Pancreas (tissue), 10 donors: ENCODE data around the gene CEBPB. TPM values are rescaled to one million over a fixed set of nuclear protein-coding genes. Genes with fewer than 3 reads are reported as not detected.

Experiments used
- ATAC-seq, 4 donors: fragments of 200-7000 bp; cut with Tn5 transposase; one replicate each; pipeline versions ENCODE4 v1.8.0 to v1.9.1; 2020; ENCODE audit warnings: mild to moderate bottlenecking in 4 of 4, moderate library complexity in 4 of 4
- DNase-seq, 6 donors: peaks; one replicate each; pipeline ENCODE4 v3.0.0-alpha.2; 2020
- FAIRE-seq: peaks from 2 replicates; lab custom pipeline; 2012; peaks lifted over from hg19 to GRCh38; lab: Jason Lieb, UNC
- H3K27ac ChIP-seq, 4 donors: fragments of 200-600 bp; sonication (generic); 1 replicate in 3 of 4; 2 replicates in 1 of 4; pipeline versions ENCODE4 v1.5.0 to v1.8.0; 2020
- H3K27me3 ChIP-seq, 4 donors: fragments of 200-600 bp; one replicate each; pipeline ENCODE4 v1.8.0; 2021
- H3K36me3 ChIP-seq, 3 donors: fragments of 200-600 bp; sonication (generic) in 1 of 3; one replicate each; pipeline versions ENCODE4 v1.5.0 to v1.8.0; 2020 to 2021
- H3K4me1 ChIP-seq, 3 donors: fragments of 200-600 bp; one replicate each; pipeline ENCODE4 v1.8.0; 2021
- H3K4me3 ChIP-seq, 4 donors: fragments of 200-600 bp; sonication (generic) in 2 of 4; one replicate each; pipeline versions ENCODE4 v1.5.0 to v1.8.0; 2020 to 2021
- H3K9me3 ChIP-seq, 4 donors: fragments of 200-600 bp; one replicate each; pipeline ENCODE4 v1.8.0; 2021
- CTCF ChIP-seq, 4 donors: fragments of 200-600 bp; sonication (generic) in 3 of 4; IDR thresholded peaks; one replicate each; pipeline versions ENCODE4 v1.5.0 to v1.8.0; 2021; ENCODE audit warnings: antibody characterized with exemption in 4 of 4
- WGBS, 2 donors: extraction: QIAGEN DNeasy Blood & Tissue Kit; methylation state at CpG; one replicate each; pipeline ENCODE4 v1.1.7; 2013; 5-methylcytosine and 5-hydroxymethylcytosine counted together
- intact Hi-C, 3 donors: fragments of 100-400 bp; cut with DNase I; formaldehyde crosslinking; loops; one replicate each; pipeline versions ENCODE4 v1.11.1 to v1.14.2; 2022
- polyA plus RNA-seq, 2 donors: library from polyadenylated mRNA; stranded (reverse); fragments of 200-250 nt; gene quantifications; one replicate each; pipeline ENCODE4 v1.2.3, GENCODE V29; 2013
- total RNA-seq, 6 donors: library from RNA; stranded (reverse); fragmentation: NEBNext Ultra II Directional in 4 of 6; extraction: Animal tissue kit (Norgen Biotek cat#: 25700) in 4 of 6; gene quantifications; one replicate each; pipeline versions ENCODE4 v1.2.1 to v1.2.4, GENCODE V29; 2021 to 2023
- donor health status: healthy with polysubstance abuse.
- donor health status: DM: no; HTN: no; CAD: no; lungs with moderate emphysema.
- donor health status: DM: no; HTN: no; CAD: no.
- donor health status: control.
- donor health status: control.
- donor health status: Bipolar disorder and iron deficiency.
- donor health status: DM: yes; HTN: yes; CAD: no.
- donor health status: DM: no; HTN: no; CAD: no.
- donor health status: DM: no; HTN: no; CAD: no.
- donor health status: DM: yes; HTN: yes; CAD: no.

The CEBPB gene
- total and polyA plus RNA-seq, 8 donors = 10.9 to 83.4 (median 31.2) TPM

- no peak overlapping the region for H3K4me3 ChIP-seq
- H3K27me3 ChIP-seq = no peaks in the 10 kb centered on the region
- 14% methylated on average over 16 of the region's 16 CpGs for WGBS, 2 donors
- peak; percentile 97 to 99 (median 98) for TF ChIP-seq CTCF (IDR thresholded peaks at IDR 0.05)
- DNase-seq = peak; percentile 79 to 100 (median 96)
- no peak for FAIRE-seq
- H3K27ac ChIP-seq = no peak overlapping the region
- intact Hi-C loops = loop anchor here in 2 of 3 donors (5.0 to 10.0 kb wide), 3 partner anchors 208 to 401 kb away; no protein-coding TSS in a partner anchor
- H3K9me3 ChIP-seq = no peaks in the 10 kb centered on the region
- H3K4me1 ChIP-seq = no peaks in the 10 kb centered on the region
- ATAC-seq = peak; percentile 30 to 63 (median 48)
- no peaks in the 10 kb centered on the region for H3K36me3 ChIP-seq
These were observed 4.3 kb upstream of the CEBPB start for GRCh38 chr20:50186151-50186885.

GRCh38 chr20:50186987-50187402 is 3.6 kb upstream of the CEBPB start:
- Histone ChIP-seq H3K27ac (no peak overlapping the region), H3K4me3 (no peak overlapping the region), H3K4me1 (no peaks in the 10 kb centered on the region), H3K27me3 (no peaks in the 10 kb centered on the region), H3K36me3 (no peaks in the 10 kb centered on the region), H3K9me3 (no peaks in the 10 kb centered on the region)
- 63 to 67% methylated on average over 8 of the region's 8 CpGs for WGBS, 2 donors
- no peak for TF ChIP-seq CTCF (IDR thresholded peaks at IDR 0.05)
- intact Hi-C loops = loop anchor here in 2 of 3 donors (5.0 to 10.0 kb wide), 3 partner anchors 208 to 400 kb away; no protein-coding TSS in a partner anchor
- ATAC-seq (no peak), DNase-seq (no peak), FAIRE-seq (no peak)

- Histone ChIP-seq H3K36me3 (no peaks in the 10 kb centered on the region), H3K4me3 (no peak overlapping the region), H3K27ac (no peak overlapping the region), H3K4me1 (no peaks in the 10 kb centered on the region), H3K27me3 (no peaks in the 10 kb centered on the region), H3K9me3 (no peaks in the 10 kb centered on the region)
- FAIRE-seq (no peak), DNase-seq (peak in 1 of 6 donors; percentile 79), ATAC-seq (no peak)
- no peak for TF ChIP-seq CTCF (IDR thresholded peaks at IDR 0.05)
- WGBS, 2 donors = 74 to 75% methylated on average over 12 of the region's 12 CpGs
- intact Hi-C loops = loop anchor here in 2 of 3 donors (5.0 to 10.0 kb wide), 3 partner anchors 207 to 400 kb away; no protein-coding TSS in a partner anchor
These were observed 3.1 kb upstream of the CEBPB start for GRCh38 chr20:50187403-50188051.

GRCh38 chr20:50188287-50188688 is 2.3 kb upstream of the CEBPB start:
- no peak overlapping the region for H3K27ac ChIP-seq
- no peaks in the 10 kb centered on the region for H3K36me3 ChIP-seq
- DNase-seq (no peak), ATAC-seq (no peak), FAIRE-seq (no peak)
- intact Hi-C loops = loop anchor here in 2 of 3 donors (5.0 to 10.0 kb wide), 3 partner anchors 207 to 399 kb away; no protein-coding TSS in a partner anchor
- no peak for TF ChIP-seq CTCF (IDR thresholded peaks at IDR 0.05)
- H3K4me1 ChIP-seq = no peaks in the 10 kb centered on the region
- H3K9me3 ChIP-seq = no peaks in the 10 kb centered on the region
- WGBS, 2 donors = 87 to 90% methylated on average over 6 of the region's 6 CpGs
- H3K4me3 ChIP-seq = no peak overlapping the region
- no peaks in the 10 kb centered on the region for H3K27me3 ChIP-seq
